Activated naive CD4-positive, alpha-beta T cell treated with anti-CD3 and anti-CD28 coated beads for 36 hours (primary cell): Measurements from ENCODE around the gene ATP12A. TPM values are rescaled to one million over a fixed set of nuclear protein-coding genes. Genes with fewer than 3 reads are reported as not detected.
A peak's percentile ranks its signal among the peaks of the same experiment; 100 is the strongest.

Experiments
- CTCF ChIA-PET: fragments of 350-600 bp; sonication (Branson Sonifier 250); formaldehyde crosslinking; loops from one replicate; lab custom pipeline; 2021; ENCODE audit warnings: antibody characterized with exemption; lab: Charles Lee
- DNase-seq: peaks from one replicate; pipeline ENCODE4 v3.0.0-alpha.2; 2020
- H3K27ac Mint-ChIP-seq: one replicate; pipeline ENCODE4 v1.8.0; 2021; ENCODE audit warnings: mild to moderate bottlenecking, mixed read lengths
- H3K27me3 Mint-ChIP-seq: one replicate; pipeline ENCODE4 v1.8.0; 2021; ENCODE audit warnings: low read depth, mixed read lengths
- H3K36me3 Mint-ChIP-seq: one replicate; pipeline ENCODE4 v1.8.0; 2021; ENCODE audit warnings: low read depth, mixed read lengths
- H3K4me1 Mint-ChIP-seq: one replicate; pipeline ENCODE4 v1.8.0; 2021; ENCODE audit warnings: low read depth, mixed read lengths
- H3K4me3 Mint-ChIP-seq: one replicate; pipeline ENCODE4 v1.8.0; 2021; ENCODE audit warnings: mild to moderate bottlenecking, moderate library complexity, mixed read lengths
- H3K9me3 Mint-ChIP-seq: one replicate; pipeline ENCODE4 v1.8.0; 2021; ENCODE audit warnings: mixed read lengths
- intact Hi-C: fragments of 100-400 bp; cut with micrococcal nuclease; formaldehyde crosslinking; loops from one replicate; pipeline ENCODE4 v1.15.1; 2023
- total RNA-seq, 2 experiments: library from RNA; stranded (reverse); gene quantifications; one replicate each; pipeline ENCODE4 v1.2.3, GENCODE V29; 2021

The ATP12A gene
- total RNA-seq, 2 experiments from 2014 or later, result 0.05 TPM; not detected in 1

DNA sequence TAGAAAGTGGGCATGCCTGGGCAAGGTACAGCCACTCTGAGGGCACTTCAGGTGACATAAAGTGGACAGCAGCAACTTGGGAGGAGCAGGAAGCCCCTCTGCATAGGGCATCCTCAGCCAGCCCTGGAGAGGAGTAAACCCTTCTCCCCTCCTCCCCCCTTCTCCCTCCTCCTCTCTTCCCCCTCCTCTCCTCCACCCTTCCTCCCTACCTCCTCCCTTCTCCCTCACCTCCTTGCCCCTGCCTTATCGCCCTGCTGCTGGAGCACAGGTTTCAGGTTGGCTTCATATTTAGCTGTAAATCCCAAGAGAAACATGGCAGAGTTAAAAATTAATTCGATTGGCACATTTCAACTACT, 30.5 kb upstream of the ATP12A start:
- H3K9me3 Mint-ChIP-seq, result no peaks in the 10 kb centered on the region
- H3K4me1 Mint-ChIP-seq, result peaks cover 9% of the 10 kb centered on the region
- CTCF ChIA-PET, result no interaction called here
- H3K4me3 Mint-ChIP-seq, result no peak overlapping the region
- DNase-seq, result no peak
- intact Hi-C loops, result loop anchor here (1.0 kb wide), 2 partner anchors 23 to 31 kb away; no protein-coding TSS in a partner anchor
- H3K36me3 Mint-ChIP-seq, result no peaks in the 10 kb centered on the region
- peak overlapping the region; percentile 71 for H3K27ac Mint-ChIP-seq
- no peaks in the 10 kb centered on the region for H3K27me3 Mint-ChIP-seq

DNA sequence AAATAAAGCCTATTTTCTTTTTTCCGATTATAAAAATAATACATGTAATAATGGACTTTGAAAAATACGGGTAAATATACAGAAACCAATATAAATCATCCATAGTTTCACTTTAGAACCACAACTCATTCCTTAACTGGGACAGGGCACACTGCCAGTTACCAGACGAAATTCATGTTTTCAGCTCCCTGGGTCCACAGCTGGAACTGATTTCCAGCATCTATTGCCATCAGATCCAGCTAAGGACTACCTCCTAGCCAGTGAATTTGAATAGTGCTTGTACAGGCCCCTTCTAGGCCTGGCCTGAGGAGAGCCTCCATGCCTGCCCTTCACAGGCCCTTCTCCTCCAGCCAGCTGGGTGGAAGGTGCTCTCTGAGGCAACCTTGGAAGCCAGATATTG, 30.0 kb upstream of the ATP12A start:
- Mint-ChIP-seq H3K27ac (no peak overlapping the region), H3K4me1 (peaks cover 9% of the 10 kb centered on the region), H3K36me3 (no peaks in the 10 kb centered on the region), H3K27me3 (no peaks in the 10 kb centered on the region), H3K9me3 (no peaks in the 10 kb centered on the region), H3K4me3 (no peak overlapping the region)
- intact Hi-C loops, result no loop called here
- no peak for DNase-seq
- CTCF ChIA-PET, result no interaction called here

DNA sequence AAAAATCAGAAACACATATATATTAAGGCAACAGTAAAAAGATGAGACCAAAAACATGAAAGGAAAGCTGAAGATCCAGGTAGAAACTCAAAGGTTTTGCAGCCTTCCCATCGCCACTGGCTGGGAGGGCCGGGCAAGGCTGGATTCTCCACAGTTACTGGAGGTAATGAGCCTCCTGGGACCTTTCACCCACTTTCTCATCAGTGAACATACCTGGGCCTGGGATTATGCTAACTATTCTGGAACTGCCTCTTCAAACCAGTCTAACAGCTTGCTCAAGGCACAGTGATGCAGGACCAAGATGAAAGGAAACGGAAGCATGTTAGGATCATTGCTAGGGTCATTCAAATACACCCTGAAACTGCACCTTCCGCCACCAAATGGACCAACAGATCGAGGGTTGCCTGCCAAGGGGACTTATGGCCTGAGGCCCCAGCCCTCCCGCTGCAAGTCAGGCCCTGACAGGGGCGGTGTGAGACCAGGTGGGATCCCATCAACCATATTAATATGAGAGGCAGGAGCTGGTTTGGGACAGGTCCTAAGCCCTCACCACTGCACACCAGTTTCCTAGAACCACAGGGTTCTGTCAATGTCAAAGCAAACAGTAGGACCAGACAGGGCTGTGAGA, 28.4 kb upstream of the ATP12A start:
- Mint-ChIP-seq H3K4me3 (no peak overlapping the region), H3K27me3 (no peaks in the 10 kb centered on the region), H3K36me3 (no peaks in the 10 kb centered on the region), H3K27ac (no peak overlapping the region), H3K4me1 (peaks cover 9% of the 10 kb centered on the region), H3K9me3 (no peaks in the 10 kb centered on the region)
- CTCF ChIA-PET, result interaction anchor here (0.5 kb wide), 1 partner anchor 22 kb away, joined by 3 read pairs; no protein-coding TSS in a partner anchor
- intact Hi-C loops, result no loop called here
- no peak for DNase-seq

DNA sequence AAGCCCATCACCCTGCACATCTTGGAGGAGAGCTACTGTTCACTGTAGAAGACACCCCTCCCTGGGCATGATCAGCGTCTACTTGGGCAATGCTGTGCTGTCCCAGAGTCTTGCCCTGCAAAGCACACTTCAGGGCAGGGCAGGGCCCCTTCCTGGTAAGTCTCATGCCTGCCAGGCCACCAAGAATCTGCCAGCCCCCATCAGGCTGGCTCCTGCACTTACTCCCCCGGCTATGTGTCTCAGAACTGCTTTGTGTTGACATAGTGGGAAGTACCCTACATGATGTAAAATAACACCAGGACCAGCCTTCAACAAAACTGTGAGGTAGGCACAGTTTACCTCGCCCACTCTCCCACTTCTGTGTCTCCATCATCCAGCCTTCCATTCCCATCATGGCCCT, 27.8 kb upstream of the ATP12A start:
- H3K27ac Mint-ChIP-seq, result no peak overlapping the region
- peaks cover 9% of the 10 kb centered on the region for H3K4me1 Mint-ChIP-seq
- H3K9me3 Mint-ChIP-seq, result no peaks in the 10 kb centered on the region
- H3K27me3 Mint-ChIP-seq, result no peaks in the 10 kb centered on the region
- H3K4me3 Mint-ChIP-seq, result no peak overlapping the region
- intact Hi-C loops, result no loop called here
- no peaks in the 10 kb centered on the region for H3K36me3 Mint-ChIP-seq
- DNase-seq, result no peak
- CTCF ChIA-PET, result interaction anchor here (0.5 kb wide), 1 partner anchor 22 kb away, joined by 3 read pairs; no protein-coding TSS in a partner anchor

DNA sequence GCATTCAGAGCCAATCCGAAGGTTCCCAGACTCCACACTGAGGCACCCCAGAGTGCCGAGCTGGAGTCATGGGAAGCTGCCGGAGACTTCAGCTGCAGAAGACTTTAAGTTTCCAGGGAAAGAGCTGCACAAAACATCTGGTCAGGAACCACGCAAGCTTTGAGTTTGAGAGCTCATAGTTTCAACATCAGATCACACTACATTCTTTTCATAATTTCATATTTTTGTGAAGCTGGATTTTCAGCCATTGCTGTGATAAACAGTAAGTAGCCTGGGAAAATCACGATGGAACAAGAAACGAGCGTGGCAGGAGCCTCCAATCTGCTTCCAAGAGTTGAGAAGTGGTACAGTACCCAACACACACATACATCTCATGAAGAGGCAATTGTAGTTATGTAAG, 25.5 kb upstream of the ATP12A start:
- H3K27ac Mint-ChIP-seq, result no peak overlapping the region
- no peak for DNase-seq
- CTCF ChIA-PET, result interaction anchor here (0.6 to 1.0 kb wide), 2 partner anchors 18 to 39 kb away, joined by 3 to 5 read pairs; no protein-coding TSS in a partner anchor
- H3K9me3 Mint-ChIP-seq, result no peaks in the 10 kb centered on the region
- peaks cover 4% of the 10 kb centered on the region for H3K27me3 Mint-ChIP-seq
- no peak overlapping the region for H3K4me3 Mint-ChIP-seq
- intact Hi-C loops, result no loop called here
- no peaks in the 10 kb centered on the region for H3K36me3 Mint-ChIP-seq
- peaks cover 2% of the 10 kb centered on the region for H3K4me1 Mint-ChIP-seq

DNA sequence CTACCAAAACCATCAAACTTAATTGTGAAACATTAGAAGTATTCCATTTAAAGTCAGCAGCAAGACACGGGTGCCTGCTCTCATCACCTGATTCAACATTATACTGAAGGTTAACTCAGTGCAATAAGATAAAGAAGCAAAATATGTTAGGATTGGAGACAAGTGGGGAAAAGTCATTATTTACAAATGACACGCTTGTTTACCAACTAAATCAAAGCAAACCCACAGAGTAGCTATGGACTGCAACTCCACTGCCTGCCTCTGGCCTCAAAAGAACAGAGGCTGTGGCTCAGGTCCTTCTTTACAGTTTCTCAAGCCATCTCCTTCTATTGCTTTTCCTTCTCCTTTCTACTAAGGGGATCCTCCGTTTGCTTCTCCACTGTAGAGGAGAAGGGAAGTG, 21.0 kb upstream of the ATP12A start:
- Mint-ChIP-seq H3K4me3 (no peak overlapping the region), H3K27me3 (peaks cover 8% of the 10 kb centered on the region), H3K36me3 (no peaks in the 10 kb centered on the region), H3K9me3 (no peaks in the 10 kb centered on the region), H3K4me1 (peaks cover 8% of the 10 kb centered on the region), H3K27ac (no peak overlapping the region)
- no peak for DNase-seq
- intact Hi-C loops, result no loop called here
- CTCF ChIA-PET, result interaction anchor here (0.6 kb wide), 1 partner anchor 19 kb away, joined by 5 read pairs; no protein-coding TSS in a partner anchor

DNA sequence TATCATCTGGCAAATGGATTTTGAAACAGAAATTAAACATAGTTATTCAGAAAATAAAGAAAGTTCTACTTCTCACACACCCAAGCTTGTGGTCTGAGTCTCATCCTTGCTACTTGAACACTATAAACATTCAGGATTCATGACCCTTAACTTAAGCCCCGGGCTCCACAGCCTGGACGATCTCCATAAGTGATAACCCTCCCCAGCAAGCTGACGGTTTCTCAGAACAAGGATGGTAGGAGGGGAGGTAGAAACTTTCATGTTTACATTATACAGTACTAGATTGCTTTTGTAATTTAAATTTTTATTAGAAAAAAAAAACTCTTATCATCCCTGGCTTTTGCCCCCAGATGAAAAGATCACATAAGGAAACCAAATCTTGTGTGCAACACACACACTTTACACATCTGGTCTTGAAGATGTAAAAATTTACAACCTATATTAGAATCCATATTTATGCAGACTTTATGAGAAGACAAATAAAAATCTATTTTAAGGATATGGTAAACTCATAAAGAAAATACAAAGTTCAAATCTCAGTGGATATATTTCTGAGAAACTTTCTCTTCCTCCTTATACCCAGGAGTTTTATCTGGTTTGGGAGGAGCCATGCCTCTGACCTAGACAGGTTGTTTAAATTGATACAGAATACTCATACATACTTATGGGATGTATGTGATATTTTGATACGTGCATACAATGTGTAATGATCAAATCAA, 20.0 kb upstream of the ATP12A start:
- Mint-ChIP-seq H3K4me1 (peaks cover 8% of the 10 kb centered on the region), H3K4me3 (no peak overlapping the region), H3K9me3 (no peaks in the 10 kb centered on the region), H3K36me3 (no peaks in the 10 kb centered on the region), H3K27ac (no peak overlapping the region), H3K27me3 (peaks cover 8% of the 10 kb centered on the region)
- CTCF ChIA-PET, result interaction anchor here (0.7 to 1.0 kb wide), 2 partner anchors 25 to 28 kb away, joined by 3 read pairs; no protein-coding TSS in a partner anchor
- DNase-seq, result no peak
- intact Hi-C loops, result no loop called here

DNA sequence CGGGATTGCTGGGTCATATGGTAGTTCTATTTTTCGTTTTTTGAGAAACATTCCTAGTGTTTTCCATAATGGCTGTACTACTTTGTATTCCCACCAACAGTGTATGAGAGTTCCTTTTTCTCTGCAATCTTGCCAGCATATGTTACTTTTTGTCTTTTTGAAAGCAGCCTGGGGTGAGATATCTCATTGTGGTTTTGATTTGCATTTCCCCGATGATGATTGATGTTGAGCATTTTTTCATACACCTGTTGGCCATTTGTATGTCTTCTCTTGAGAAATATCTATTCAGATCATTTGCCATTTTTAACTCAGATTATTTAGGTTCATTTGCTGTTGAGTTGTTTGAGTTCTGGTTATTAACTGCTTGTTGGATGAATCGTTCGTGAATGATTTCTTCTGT, 18.5 kb upstream of the ATP12A start:
- no peaks in the 10 kb centered on the region for H3K9me3 Mint-ChIP-seq
- no peak overlapping the region for H3K4me3 Mint-ChIP-seq
- CTCF ChIA-PET, result interaction anchor here (1.3 to 2.4 kb wide), 2 partner anchors 21 to 34 kb away, joined by 3 to 7 read pairs; no protein-coding TSS in a partner anchor
- intact Hi-C loops, result no loop called here
- H3K27ac Mint-ChIP-seq, result no peak overlapping the region
- H3K4me1 Mint-ChIP-seq, result peaks cover 8% of the 10 kb centered on the region
- H3K36me3 Mint-ChIP-seq, result no peaks in the 10 kb centered on the region
- H3K27me3 Mint-ChIP-seq, result peaks cover 9% of the 10 kb centered on the region
- no peak for DNase-seq

DNA sequence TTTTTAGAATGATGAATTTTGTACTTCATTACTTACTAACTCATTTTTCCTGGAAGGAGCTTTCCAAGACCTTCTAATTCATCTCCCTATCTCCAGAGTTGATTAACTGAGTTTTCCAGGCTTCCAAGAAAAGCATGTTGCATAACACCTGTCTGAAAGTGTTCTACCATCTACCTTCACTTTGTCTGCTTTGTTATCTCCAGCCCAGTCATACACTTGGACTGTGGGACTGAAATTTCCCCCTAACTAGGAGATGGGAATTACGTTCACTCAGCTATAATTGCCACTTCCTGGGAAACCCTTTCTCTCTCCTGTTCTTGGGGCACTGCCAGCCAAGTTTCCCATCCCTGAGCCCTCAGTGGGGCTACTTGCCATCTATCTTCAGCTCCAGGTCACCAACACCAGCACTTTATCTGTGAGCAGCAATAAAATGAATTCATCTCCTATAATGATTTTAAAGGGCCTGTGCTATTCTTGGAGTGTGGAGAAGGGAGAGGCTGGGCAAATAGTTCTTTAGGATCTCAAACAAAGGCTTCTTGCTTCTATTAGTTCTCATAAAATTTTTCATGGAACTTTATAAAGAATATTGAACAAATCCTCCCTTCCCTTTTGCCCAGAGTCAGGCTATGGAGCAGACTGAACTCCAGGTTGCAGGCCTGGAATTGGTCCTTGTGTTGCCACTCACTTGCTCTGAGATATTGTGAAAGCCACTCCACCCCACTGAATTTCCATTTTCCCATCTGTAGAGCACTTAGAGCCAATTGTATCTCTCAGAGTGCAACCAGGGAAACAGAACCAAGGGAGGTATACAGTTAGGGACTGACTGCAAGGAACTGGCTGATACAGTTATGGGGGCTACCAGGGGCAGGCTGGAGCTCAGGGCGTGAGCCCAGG, 17.8 kb upstream of the ATP12A start:
- no peaks in the 10 kb centered on the region for H3K9me3 Mint-ChIP-seq
- CTCF ChIA-PET, result interaction anchor here (1.3 to 2.4 kb wide), 2 partner anchors 20 to 35 kb away, joined by 3 to 7 read pairs; no protein-coding TSS in a partner anchor
- H3K36me3 Mint-ChIP-seq, result no peaks in the 10 kb centered on the region
- H3K4me1 Mint-ChIP-seq, result peaks cover 8% of the 10 kb centered on the region
- H3K4me3 Mint-ChIP-seq, result no peak overlapping the region
- no peak overlapping the region for H3K27ac Mint-ChIP-seq
- peaks cover 9% of the 10 kb centered on the region for H3K27me3 Mint-ChIP-seq
- intact Hi-C loops, result no loop called here
- no peak for DNase-seq

DNA sequence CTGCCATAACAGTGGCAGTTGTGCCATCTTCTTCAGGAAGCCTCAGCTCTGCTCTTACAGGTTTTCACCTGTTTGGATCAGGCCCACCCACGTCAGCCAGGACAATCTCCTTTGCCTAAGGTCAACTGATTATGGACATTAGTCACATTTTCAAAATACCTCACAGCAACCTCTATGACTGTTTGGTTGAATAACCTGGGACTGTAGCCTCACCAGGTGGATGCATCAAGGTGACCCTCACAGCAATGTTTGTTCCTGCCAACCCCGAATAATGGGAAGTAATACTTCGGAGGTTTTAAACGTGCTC, 17.2 kb upstream of the ATP12A start:
- no peaks in the 10 kb centered on the region for H3K36me3 Mint-ChIP-seq
- no peak for DNase-seq
- CTCF ChIA-PET, result interaction anchor here (2.4 kb wide), 1 partner anchor 20 kb away, joined by 7 read pairs; no protein-coding TSS in a partner anchor
- no peaks in the 10 kb centered on the region for H3K9me3 Mint-ChIP-seq
- no peak overlapping the region for H3K4me3 Mint-ChIP-seq
- intact Hi-C loops, result no loop called here
- H3K27me3 Mint-ChIP-seq, result peaks cover 10% of the 10 kb centered on the region
- H3K4me1 Mint-ChIP-seq, result peaks cover 8% of the 10 kb centered on the region
- no peak overlapping the region for H3K27ac Mint-ChIP-seq

DNA sequence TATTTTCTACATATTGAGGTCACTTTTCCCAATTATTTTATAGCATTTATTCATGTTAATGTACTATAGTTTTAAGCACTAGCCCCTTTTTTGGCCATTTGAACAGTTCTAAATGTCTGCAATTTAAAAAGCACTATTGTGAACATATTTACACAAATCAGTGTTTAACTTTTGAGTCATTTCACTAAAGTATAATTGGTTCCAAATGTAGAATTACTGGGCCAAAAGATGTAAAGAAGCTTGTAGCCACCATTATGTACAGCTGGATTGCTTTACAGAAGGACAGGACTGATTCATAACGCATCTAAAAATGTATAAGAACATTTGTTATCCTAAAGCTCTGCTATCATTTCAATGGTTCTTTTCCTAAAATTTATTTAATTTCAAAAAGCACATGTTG, 16.6 kb upstream of the ATP12A start:
- CTCF ChIA-PET, result no interaction called here
- no peak for DNase-seq
- Mint-ChIP-seq H3K27me3 (peaks cover 13% of the 10 kb centered on the region), H3K4me1 (peaks cover 8% of the 10 kb centered on the region), H3K9me3 (no peaks in the 10 kb centered on the region), H3K4me3 (no peak overlapping the region), H3K36me3 (no peaks in the 10 kb centered on the region), H3K27ac (no peak overlapping the region)
- intact Hi-C loops, result no loop called here

DNA sequence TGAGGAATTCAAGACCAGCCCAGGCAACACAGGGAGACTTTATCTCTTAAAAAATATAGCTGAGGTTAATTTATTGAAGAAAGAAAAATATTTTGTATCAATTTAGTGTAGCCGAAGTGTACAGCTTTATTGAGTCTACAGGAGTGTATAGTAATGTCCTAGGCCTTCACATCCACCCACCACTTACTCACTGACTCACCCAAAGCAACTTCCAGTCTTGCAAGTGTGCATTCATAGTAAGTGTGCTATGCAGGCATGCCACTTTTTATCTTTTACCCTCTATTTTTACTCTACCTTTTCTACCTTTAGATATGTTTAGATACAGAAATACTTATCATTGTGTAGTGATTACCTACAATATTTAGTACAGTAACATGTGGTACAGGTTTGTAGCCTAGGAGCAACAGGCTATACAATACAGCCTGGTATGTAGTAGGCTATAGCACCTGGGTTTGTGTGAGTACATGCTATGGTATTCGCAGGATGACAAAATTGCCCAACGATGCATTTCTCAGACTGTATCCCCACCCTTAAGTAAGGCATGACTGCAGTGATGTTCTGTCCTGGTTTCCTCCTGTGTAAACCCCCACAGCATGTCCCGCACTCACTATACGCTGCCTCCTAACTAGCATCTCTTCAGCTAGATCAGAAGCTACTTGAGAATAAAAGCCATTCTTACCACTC, 15.3 kb upstream of the ATP12A start:
- intact Hi-C loops, result no loop called here
- Mint-ChIP-seq H3K27ac (no peak overlapping the region), H3K36me3 (no peaks in the 10 kb centered on the region), H3K4me3 (no peak overlapping the region), H3K9me3 (no peaks in the 10 kb centered on the region), H3K4me1 (peaks cover 6% of the 10 kb centered on the region), H3K27me3 (peaks cover 11% of the 10 kb centered on the region)
- CTCF ChIA-PET, result no interaction called here
- DNase-seq, result no peak
